Islet precursor cell (in vitro differentiated cells): ENCODE data around the gene MTLN.
"Not testable (repeated sequence)": the region's sequence is repeated elsewhere in the genome, so short reads cannot be mapped to it uniquely, and the experiment has no call there.

ENCODE experiments used
- DNase-seq: peaks from one replicate; pipeline ENCODE4 v3.0.0-alpha.2; 2018

MTLN gene

GRCh38 chr2:110198016-110198415 lies 14.3 kb downstream of the MTLN start:
- no peak for DNase-seq

- DNase-seq: no peak
These were observed 14.9 kb downstream of the MTLN start for GRCh38 chr2:110197452-110197851.

GRCh38 chr2:110190169-110190568 lies 22.2 kb downstream of the MTLN start:
- DNase-seq: not testable (repeated sequence)

- DNase-seq: no peak
These were observed 29.9 kb downstream of the MTLN start for GRCh38 chr2:110182449-110182848.

GRCh38 chr2:110180036-110180435 lies 32.3 kb downstream of the MTLN start:
- DNase-seq: no peak

- DNase-seq: no peak
These were observed 38.8 kb downstream of the MTLN start for GRCh38 chr2:110173523-110173922.

- no peak for DNase-seq
These were observed 39.8 kb downstream of the MTLN start for GRCh38 chr2:110172506-110172905.

GRCh38 chr2:110170102-110170501 lies 42.2 kb downstream of the MTLN start:
- DNase-seq: no peak

GRCh38 chr2:110167326-110168000 lies 44.9 kb downstream of the MTLN start:
- DNase-seq: no peak

- no peak for DNase-seq
These were observed 46.1 kb downstream of the MTLN start for GRCh38 chr2:110166266-110166665.
